Upper lobe of left lung (tissue), 4 donors: ENCODE measurements around the gene TMEM236.

ENCODE experiments used
- EP300 ChIP-seq, 4 donors: sonication (generic); formaldehyde crosslinking; IDR thresholded peaks; one replicate each; pipeline ENCODE4 v1.5.1; 2017; ENCODE audit warnings: antibody characterized with exemption in 4 of 4, control low read depth in 2 of 4
- POLR2A ChIP-seq, 4 donors: fragments of 450-650 bp; IDR thresholded peaks; one replicate each; pipeline ENCODE4 v1.5.1; 2016 to 2017; ENCODE audit warnings: antibody characterized with exemption in 4 of 4, mild to moderate bottlenecking in 2 of 4
- POLR2AphosphoS5 ChIP-seq, 2 donors: sonication (generic); formaldehyde crosslinking; IDR thresholded peaks; one replicate each; pipeline ENCODE4 v1.5.1; 2017; ENCODE audit warnings: antibody characterized with exemption in 2 of 2
- TF ChIP-seq, protein P1 (sequence below), 6 experiments: fragments of 450-650 bp in 4 of 6; fragments of 200-600 bp in 2 of 6; sonication (generic) in 2 of 6; IDR thresholded peaks; one replicate each; pipeline ENCODE4 v1.5.1; 2016 to 2019; ENCODE audit warnings: antibody characterized with exemption in 6 of 6

DNA sequence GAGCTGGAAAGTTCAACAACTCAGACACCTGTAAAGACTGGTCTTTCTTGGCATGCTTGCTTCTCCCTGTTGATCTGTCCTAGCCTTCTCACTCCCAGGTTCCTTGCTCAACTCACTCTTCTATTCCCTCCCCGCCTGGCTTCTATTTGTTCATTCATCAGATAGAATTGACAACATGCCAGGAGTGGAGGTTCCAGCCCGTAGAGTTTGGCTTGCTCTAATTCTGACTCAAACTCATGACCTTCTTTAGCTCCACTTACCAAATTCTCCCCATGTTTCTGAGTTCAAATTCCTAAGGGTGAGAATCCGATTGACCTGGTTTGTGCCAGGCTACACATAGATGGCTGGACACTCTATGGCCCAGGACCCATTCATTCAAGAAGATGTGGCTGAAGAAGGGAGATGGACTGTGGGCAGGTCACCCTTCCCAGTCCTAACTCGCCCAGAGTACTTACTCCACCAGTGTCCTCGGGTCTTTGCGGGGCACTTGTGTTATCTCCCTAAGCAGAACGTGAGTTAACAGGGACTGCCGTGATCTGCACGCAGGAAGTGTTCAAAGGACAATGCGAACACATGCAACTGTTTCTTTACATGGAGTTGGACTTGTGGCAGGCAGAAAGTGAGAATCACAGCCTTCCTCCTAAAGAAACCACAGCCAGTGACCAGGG, 4.0 kb upstream of the TMEM236 start:
- TF ChIP-seq, protein P1, sequence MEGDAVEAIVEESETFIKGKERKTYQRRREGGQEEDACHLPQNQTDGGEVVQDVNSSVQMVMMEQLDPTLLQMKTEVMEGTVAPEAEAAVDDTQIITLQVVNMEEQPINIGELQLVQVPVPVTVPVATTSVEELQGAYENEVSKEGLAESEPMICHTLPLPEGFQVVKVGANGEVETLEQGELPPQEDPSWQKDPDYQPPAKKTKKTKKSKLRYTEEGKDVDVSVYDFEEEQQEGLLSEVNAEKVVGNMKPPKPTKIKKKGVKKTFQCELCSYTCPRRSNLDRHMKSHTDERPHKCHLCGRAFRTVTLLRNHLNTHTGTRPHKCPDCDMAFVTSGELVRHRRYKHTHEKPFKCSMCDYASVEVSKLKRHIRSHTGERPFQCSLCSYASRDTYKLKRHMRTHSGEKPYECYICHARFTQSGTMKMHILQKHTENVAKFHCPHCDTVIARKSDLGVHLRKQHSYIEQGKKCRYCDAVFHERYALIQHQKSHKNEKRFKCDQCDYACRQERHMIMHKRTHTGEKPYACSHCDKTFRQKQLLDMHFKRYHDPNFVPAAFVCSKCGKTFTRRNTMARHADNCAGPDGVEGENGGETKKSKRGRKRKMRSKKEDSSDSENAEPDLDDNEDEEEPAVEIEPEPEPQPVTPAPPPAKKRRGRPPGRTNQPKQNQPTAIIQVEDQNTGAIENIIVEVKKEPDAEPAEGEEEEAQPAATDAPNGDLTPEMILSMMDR (IDR thresholded peaks at IDR 0.05): no peak
- TF ChIP-seq POLR2A (IDR thresholded peaks at IDR 0.05) (no peak), EP300 (IDR thresholded peaks at IDR 0.05) (no peak), POLR2AphosphoS5 (IDR thresholded peaks at IDR 0.05) (no peak)
